Measurements from ENCODE around the gene RRAS.
"Not testable (repeated sequence)": the region's sequence is repeated elsewhere in the genome, so short reads cannot be mapped to it uniquely, and the experiment has no call there.

The RRAS gene

DNA sequence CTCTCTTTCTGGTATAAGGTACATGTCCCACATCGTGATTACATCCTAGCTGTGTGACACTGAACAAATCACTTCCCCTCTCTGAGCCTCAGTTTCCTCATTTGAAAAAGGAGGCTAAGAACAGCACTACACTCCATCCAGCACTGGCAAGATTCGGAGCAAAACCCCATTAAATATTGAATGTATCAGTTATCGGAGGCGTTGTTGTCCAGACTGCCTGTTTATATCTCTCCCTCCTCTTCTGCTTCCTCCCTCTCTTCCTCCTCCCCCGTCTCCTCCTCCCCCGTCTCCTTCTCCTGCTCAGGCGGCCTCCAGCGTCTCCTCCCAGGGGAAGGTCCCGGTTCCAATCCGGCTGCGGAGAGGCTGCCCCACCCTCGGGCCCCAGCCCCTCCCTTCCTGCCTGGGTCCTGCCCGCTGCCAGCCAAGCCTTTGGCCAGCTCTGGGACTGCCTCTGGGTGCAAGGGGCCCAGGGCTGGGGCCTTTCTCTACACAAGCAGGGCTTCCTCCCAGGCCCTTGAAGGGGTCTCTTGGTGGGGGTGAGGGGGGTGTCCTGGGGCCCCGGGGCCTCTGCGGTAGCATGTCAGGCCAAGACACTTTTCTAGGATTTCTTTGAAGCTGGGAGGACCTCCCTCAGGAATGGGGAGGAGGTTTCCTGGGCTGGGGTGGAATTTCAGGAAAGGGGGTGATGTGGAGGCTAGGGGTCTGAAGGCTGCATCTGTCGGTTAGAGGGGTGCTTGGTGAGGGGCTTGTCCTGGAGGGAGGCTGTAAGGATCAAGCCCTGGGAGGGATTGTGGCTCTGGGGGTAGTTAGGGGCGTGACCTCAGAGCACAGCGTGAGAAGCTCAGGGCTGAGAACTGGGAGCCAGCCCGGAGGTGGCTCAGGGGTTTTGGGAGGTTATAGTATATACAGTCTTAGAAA lies 1.9 kb downstream of the RRAS start:
- DNase-seq (ENCODE audit: extremely low read depth, low read depth): peak; percentile 50
- TF ChIP-seq, protein P1, sequence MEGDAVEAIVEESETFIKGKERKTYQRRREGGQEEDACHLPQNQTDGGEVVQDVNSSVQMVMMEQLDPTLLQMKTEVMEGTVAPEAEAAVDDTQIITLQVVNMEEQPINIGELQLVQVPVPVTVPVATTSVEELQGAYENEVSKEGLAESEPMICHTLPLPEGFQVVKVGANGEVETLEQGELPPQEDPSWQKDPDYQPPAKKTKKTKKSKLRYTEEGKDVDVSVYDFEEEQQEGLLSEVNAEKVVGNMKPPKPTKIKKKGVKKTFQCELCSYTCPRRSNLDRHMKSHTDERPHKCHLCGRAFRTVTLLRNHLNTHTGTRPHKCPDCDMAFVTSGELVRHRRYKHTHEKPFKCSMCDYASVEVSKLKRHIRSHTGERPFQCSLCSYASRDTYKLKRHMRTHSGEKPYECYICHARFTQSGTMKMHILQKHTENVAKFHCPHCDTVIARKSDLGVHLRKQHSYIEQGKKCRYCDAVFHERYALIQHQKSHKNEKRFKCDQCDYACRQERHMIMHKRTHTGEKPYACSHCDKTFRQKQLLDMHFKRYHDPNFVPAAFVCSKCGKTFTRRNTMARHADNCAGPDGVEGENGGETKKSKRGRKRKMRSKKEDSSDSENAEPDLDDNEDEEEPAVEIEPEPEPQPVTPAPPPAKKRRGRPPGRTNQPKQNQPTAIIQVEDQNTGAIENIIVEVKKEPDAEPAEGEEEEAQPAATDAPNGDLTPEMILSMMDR (IDR thresholded peaks at IDR 0.05; ENCODE audit: low read depth, low read length, missing control alignments): no peak
- H3K4me3 ChIP-seq (replicated peaks; ENCODE audit: low read depth, low read length): peak overlapping the region; percentile 35

DNA sequence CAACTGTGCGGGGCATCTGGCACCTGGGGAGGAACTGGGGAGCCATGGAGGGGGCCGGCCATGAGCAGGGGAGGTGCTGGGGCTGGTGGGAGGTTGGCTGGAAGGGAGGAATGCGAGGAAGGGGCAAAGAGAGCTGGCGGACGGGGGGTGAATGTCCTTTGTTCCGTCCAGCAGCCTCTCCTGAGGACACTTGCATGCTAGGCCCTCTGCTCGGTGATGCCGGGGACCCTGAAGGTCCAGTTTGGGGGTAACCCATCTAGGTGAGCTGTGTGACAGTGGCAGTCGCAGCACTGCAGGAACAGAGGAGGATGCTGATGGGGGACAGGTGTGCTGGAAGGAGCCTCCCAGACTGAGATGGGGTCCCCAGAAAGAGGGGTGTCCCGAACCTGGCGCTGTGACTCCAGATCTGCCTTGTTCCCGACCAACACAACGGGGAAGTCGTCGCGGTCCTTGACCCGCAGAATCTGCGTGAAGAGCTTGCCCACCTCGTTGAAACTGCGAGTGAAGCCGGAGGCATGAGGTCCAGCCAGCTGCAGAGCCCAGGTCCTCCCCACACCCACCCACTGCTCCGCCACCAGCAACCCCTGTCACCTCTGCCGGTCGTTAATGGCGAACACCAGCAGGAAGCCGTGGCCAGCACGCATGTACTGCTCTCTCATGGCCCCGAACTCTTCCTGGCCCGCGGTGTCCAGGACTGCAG lies 3.6 kb downstream of the RRAS start:
- TF ChIP-seq, protein P1 (IDR thresholded peaks at IDR 0.05; ENCODE audit: low read depth, low read length, missing control alignments): no peak

DNA sequence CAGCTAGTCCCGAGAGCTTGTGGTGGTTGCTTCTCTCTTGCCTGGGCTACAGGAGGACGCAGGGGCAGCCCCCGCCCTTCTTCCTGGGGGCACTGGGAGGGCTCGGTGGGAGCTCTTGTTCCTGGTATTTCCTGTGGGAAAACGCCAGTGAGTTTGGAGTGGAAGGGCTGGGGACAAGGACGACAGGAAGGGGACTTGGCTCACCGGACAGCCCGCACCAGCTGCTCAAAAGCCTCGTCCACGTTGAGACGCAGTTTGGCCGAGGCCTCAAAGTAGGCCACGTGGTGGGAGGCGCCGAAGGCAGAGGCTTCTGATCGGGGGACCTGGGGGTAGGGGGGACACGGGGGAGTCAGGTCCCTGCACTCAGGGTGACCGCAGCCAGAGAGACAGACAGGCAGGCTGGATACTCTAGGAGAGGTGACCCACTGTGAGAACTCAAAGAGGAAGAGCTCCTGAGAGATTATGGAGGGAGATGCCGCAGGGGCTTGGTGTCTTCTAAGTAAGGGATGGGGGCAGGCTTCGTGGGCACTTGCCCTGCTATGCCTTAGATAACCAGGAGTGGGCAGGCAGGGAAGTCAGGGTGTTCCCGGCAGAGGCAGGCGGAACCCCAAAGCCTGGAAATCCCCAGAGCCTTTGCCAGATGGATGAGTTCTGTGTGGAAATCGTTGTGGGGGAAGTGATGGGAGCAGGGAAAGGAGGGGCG lies 4.3 kb downstream of the RRAS start:
- no peak for DNase-seq (ENCODE audit: extremely low read depth, low read depth)
- H3K4me3 ChIP-seq (replicated peaks; ENCODE audit: low read depth, low read length): no peak overlapping the region
- TF ChIP-seq, protein P1 (IDR thresholded peaks at IDR 0.05; ENCODE audit: low read depth, low read length, missing control alignments): no peak

More for the DNA sequence above, 3.6 kb downstream of the RRAS start:
- no peak for DNase-seq (ENCODE audit: extremely low read depth, low read depth)
- H3K4me3 ChIP-seq (replicated peaks; ENCODE audit: low read depth, low read length): no peak overlapping the region

DNA sequence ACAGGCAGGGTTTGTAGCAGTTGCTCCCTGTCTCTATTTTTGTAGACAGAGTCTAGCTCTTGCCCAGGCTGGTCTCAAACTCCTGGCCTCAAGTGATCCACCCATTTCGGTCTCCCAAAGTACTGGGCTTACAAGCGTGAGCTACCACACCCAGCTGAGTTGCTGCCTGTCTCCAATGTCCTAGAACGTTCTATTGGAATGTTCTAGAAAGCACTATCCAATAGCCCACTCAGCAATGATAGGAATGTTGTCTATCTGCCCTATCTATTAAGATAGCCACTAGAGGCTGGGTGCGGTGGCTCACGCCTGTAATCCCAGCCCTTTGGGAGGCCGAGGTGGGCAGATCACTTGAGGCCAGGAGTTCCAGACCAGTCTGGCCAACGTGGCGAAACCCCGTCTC lies 6.7 kb downstream of the RRAS start:
- not testable (repeated sequence) for DNase-seq (ENCODE audit: extremely low read depth, low read depth); H3K4me3 ChIP-seq (replicated peaks; ENCODE audit: low read depth, low read length)

DNA sequence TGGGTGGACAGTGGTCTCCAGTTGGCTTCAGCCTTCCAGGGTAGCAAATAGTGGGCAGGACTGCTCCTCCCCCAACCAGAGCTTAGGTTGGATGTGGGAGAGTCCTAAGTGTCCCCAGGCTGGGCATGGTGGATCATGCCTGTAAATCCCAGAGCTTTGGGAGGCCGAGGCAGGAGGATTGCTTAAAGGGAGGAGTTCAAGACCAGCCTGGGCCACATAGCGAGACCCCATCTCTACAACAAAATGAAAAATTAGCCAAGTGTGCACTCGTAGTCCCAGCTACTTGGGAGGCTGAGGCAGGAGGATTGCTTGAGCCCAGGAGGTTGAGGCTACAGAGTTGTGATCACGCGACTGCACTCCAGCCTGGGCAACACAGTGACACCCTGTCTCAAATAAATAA lies 7.4 kb downstream of the RRAS start:
- DNase-seq (ENCODE audit: extremely low read depth, low read depth): no peak
- TF ChIP-seq, protein P1 (IDR thresholded peaks at IDR 0.05; ENCODE audit: low read depth, low read length, missing control alignments): no peak
- H3K4me3 ChIP-seq (replicated peaks; ENCODE audit: low read depth, low read length): no peak overlapping the region

DNA sequence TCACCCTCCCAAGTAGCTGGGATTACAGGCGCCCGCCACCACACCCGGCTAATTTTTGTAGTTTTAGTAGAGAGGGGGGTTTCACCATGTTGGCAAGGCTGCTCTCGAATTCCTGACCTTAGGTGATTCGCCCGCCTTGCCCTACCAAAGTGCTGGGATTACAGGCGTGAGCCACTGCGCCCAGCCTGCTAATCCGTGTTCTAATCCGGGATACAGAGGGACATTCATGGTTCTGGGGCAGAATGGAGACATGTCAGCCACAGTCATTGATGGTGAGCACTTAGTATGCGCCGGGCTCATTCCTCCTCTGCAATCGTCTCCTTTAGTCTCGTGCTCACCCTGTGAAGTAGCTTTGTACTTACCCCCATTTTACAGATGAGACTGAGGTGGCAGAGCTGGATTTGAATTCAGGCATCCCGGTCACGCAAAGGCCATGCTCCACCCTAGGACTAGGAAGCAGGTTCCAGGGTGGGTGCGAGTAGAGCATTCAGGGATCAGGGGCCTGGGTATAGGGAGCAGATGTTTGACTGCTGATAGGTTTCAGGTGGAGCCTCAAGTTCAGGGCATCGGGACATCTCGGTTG lies 8.2 kb downstream of the RRAS start:
- TF ChIP-seq, protein P1 (IDR thresholded peaks at IDR 0.05; ENCODE audit: low read depth, low read length, missing control alignments): no peak
- DNase-seq (ENCODE audit: extremely low read depth, low read depth): no peak
- no peak overlapping the region for H3K4me3 ChIP-seq (replicated peaks; ENCODE audit: low read depth, low read length)

Data from HFF-Myc (cell line).